HG03521 (cell line): Measurements from ENCODE around the gene WNT11.

Experiments
- ATAC-seq: cut with Tn5 transposase; IDR thresholded peaks from one replicate; pipeline ENCODE4 v1.9.1; 2021; ENCODE audit warnings: mild to moderate bottlenecking, moderate library complexity; ENCODE audit not compliant: unreplicated experiment

The WNT11 gene

GRCh38 chr11:76177250-76177686 is 29.0 kb downstream of the WNT11 start:
- ATAC-seq = no peak

GRCh38 chr11:76176463-76176862 is 29.8 kb downstream of the WNT11 start:
- ATAC-seq = no peak

GRCh38 chr11:76175783-76176182 is 30.5 kb downstream of the WNT11 start:
- no peak for ATAC-seq

- no peak for ATAC-seq
Measured at GRCh38 chr11:76174330-76174729, 32.0 kb downstream of the WNT11 start.

GRCh38 chr11:76173663-76174062 is 32.6 kb downstream of the WNT11 start:
- ATAC-seq = no peak

GRCh38 chr11:76172583-76172982 is 33.7 kb downstream of the WNT11 start:
- ATAC-seq = no peak

GRCh38 chr11:76170468-76170867 is 35.8 kb downstream of the WNT11 start:
- no peak for ATAC-seq

- no peak for ATAC-seq
Measured at GRCh38 chr11:76169473-76169896, 36.8 kb downstream of the WNT11 start.

- no peak for ATAC-seq
Measured at GRCh38 chr11:76167590-76167989, 38.7 kb downstream of the WNT11 start.

GRCh38 chr11:76166314-76166713 is 40.0 kb downstream of the WNT11 start:
- no peak for ATAC-seq

GRCh38 chr11:76164861-76165751 is 41.2 kb downstream of the WNT11 start:
- no peak for ATAC-seq

GRCh38 chr11:76164081-76164480 is 42.2 kb downstream of the WNT11 start:
- no peak for ATAC-seq

GRCh38 chr11:76163289-76163880 is 42.9 kb downstream of the WNT11 start:
- ATAC-seq = no peak

GRCh38 chr11:76162336-76163288 is 43.7 kb downstream of the WNT11 start:
- no peak for ATAC-seq

- ATAC-seq = no peak
Measured at GRCh38 chr11:76161261-76161961, 44.9 kb downstream of the WNT11 start.

- no peak for ATAC-seq
Measured at GRCh38 chr11:76160856-76161255, 45.4 kb downstream of the WNT11 start.

- ATAC-seq = no peak
Measured at GRCh38 chr11:76159983-76160661, 46.2 kb downstream of the WNT11 start.

GRCh38 chr11:76159303-76159937 is 46.9 kb downstream of the WNT11 start:
- ATAC-seq = no peak
